Breast epithelium (tissue), 3 donors: ENCODE results near the gene OR2J2.

Experiments
- POLR2A ChIP-seq: fragments of 450-650 bp; IDR thresholded peaks from one replicate; pipeline ENCODE4 v1.6.1; 2016; ENCODE audit warnings: antibody characterized with exemption, mild to moderate bottlenecking, moderate library complexity
- POLR2AphosphoS5 ChIP-seq, 3 donors: sonication (generic); formaldehyde crosslinking; IDR thresholded peaks; one replicate each; pipeline ENCODE4 v1.6.1; 2017; ENCODE audit warnings: antibody characterized with exemption in 3 of 3
- TF ChIP-seq, protein P1 (sequence below), 3 donors: fragments of 450-650 bp; IDR thresholded peaks; one replicate each; pipeline ENCODE4 v1.5.1; 2016 to 2017; ENCODE audit warnings: antibody characterized with exemption in 3 of 3, mild to moderate bottlenecking in 3 of 3, moderate library complexity in 3 of 3

- TF ChIP-seq POLR2AphosphoS5 (IDR thresholded peaks at IDR 0.05) (no peak), POLR2A (no peak)
- TF ChIP-seq, protein P1, sequence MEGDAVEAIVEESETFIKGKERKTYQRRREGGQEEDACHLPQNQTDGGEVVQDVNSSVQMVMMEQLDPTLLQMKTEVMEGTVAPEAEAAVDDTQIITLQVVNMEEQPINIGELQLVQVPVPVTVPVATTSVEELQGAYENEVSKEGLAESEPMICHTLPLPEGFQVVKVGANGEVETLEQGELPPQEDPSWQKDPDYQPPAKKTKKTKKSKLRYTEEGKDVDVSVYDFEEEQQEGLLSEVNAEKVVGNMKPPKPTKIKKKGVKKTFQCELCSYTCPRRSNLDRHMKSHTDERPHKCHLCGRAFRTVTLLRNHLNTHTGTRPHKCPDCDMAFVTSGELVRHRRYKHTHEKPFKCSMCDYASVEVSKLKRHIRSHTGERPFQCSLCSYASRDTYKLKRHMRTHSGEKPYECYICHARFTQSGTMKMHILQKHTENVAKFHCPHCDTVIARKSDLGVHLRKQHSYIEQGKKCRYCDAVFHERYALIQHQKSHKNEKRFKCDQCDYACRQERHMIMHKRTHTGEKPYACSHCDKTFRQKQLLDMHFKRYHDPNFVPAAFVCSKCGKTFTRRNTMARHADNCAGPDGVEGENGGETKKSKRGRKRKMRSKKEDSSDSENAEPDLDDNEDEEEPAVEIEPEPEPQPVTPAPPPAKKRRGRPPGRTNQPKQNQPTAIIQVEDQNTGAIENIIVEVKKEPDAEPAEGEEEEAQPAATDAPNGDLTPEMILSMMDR (IDR thresholded peaks at IDR 0.05): no peak
Observed at GRCh38 chr6:29183594-29183993, 12.9 kb downstream of the OR2J2 start.
